WTC11 (cell line): ENCODE results near the gene ASTN2. TPM values are rescaled to one million over a fixed set of nuclear protein-coding genes. Genes with fewer than 3 reads are reported as not detected.

ENCODE experiments used
- ATAC-seq: fragments of 200-7000 bp; cut with Tn5 transposase; 2 replicates; pipeline ENCODE4 v1.10.0; 2021; ENCODE audit warnings: mild to moderate bottlenecking, moderate library complexity
- CTCF ChIA-PET: fragments of 300-600 bp; sonication (Branson Sonifier 250); formaldehyde crosslinking; loops from one replicate; lab custom pipeline; 2021; ENCODE audit warnings: antibody characterized with exemption; lab: Charles Lee
- POLR2A ChIA-PET: fragments of 350-600 bp; sonication (Branson Sonifier 250); formaldehyde crosslinking; loops from one replicate; lab custom pipeline; 2021; ENCODE audit warnings: antibody characterized with exemption; lab: Charles Lee
- DNase-seq: peaks from one replicate; pipeline ENCODE4 v3.0.0; 2021; ENCODE audit warnings: low spot score
- H3K27ac Mint-ChIP-seq: 2 replicates; pipeline ENCODE4 v1.8.0; 2021; ENCODE audit warnings: mixed read lengths
- H3K27me3 Mint-ChIP-seq: 2 replicates; pipeline ENCODE4 v1.8.0; 2021; ENCODE audit warnings: low read depth, mild to moderate bottlenecking, moderate library complexity, mixed read lengths
- H3K36me3 Mint-ChIP-seq: 2 replicates; pipeline ENCODE4 v1.8.0; 2021; ENCODE audit warnings: mixed read lengths
- H3K4me1 Mint-ChIP-seq: 2 replicates; pipeline ENCODE4 v1.8.0; 2022; ENCODE audit warnings: mixed read lengths
- H3K4me3 Mint-ChIP-seq: 2 replicates; pipeline ENCODE4 v1.8.0; 2021; ENCODE audit warnings: mild to moderate bottlenecking, moderate library complexity, mixed read lengths
- H3K9me3 Mint-ChIP-seq: 2 replicates; pipeline ENCODE4 v1.8.0; 2021; ENCODE audit warnings: mixed read lengths
- ATF6 ChIP-seq: sonication (generic); formaldehyde crosslinking; IDR thresholded peaks from 2 replicates; pipeline ENCODE4 v1.8.1; 2023; ENCODE audit warnings: mild to moderate bottlenecking, missing genetic modification reagents
- CDX4 ChIP-seq: fragments of 250-450 bp; sonication (Bioruptor Pico); IDR thresholded peaks from 2 replicates; pipeline ENCODE4 v1.9.0; 2021; ENCODE audit warnings: moderate library complexity, mild to moderate bottlenecking, inconsistent platforms, borderline replicate concordance
- CREB1 ChIP-seq: sonication (generic); formaldehyde crosslinking; IDR thresholded peaks from 2 replicates; pipeline ENCODE4 v1.8.0; 2023; ENCODE audit warnings: mild to moderate bottlenecking, missing genetic modification reagents
- ELF4 ChIP-seq: sonication (generic); formaldehyde crosslinking; IDR thresholded peaks from 2 replicates; pipeline ENCODE4 v1.8.1; 2022; ENCODE audit warnings: low read depth, mild to moderate bottlenecking, moderate library complexity, missing genetic modification reagents
- ERG ChIP-seq: fragments of 250-450 bp; sonication (Bioruptor Pico); IDR thresholded peaks from 2 replicates; pipeline ENCODE4 v1.8.0; 2021; ENCODE audit warnings: mild to moderate bottlenecking
- HMGA2 ChIP-seq: fragments of 250-450 bp; sonication (Bioruptor Pico); IDR thresholded peaks from 2 replicates; pipeline ENCODE4 v1.4.0; 2021; ENCODE audit warnings: mild to moderate bottlenecking, moderate library complexity
- HMGXB4 ChIP-seq: sonication (generic); formaldehyde crosslinking; IDR thresholded peaks from 2 replicates; pipeline ENCODE4 v1.8.1; 2023; ENCODE audit warnings: mild to moderate bottlenecking, moderate library complexity, missing genetic modification reagents
- JAZF1 ChIP-seq: fragments of 250-450 bp; sonication (Bioruptor Pico); IDR thresholded peaks from 2 replicates; pipeline ENCODE4 v1.9.0; 2021; ENCODE audit warnings: moderate library complexity, mild to moderate bottlenecking, inconsistent platforms
- JUN ChIP-seq: sonication (generic); formaldehyde crosslinking; IDR thresholded peaks from 2 replicates; pipeline ENCODE4 v1.8.0; 2023; ENCODE audit warnings: mild to moderate bottlenecking, missing genetic modification reagents
- NFATC4 ChIP-seq: fragments of 250-450 bp; sonication (Bioruptor Pico); IDR thresholded peaks from 2 replicates; pipeline ENCODE4 v1.9.0; 2021; ENCODE audit warnings: mild to moderate bottlenecking
- NFE2L1 ChIP-seq: sonication (generic); formaldehyde crosslinking; IDR thresholded peaks from 2 replicates; pipeline ENCODE4 v1.8.1; 2023; ENCODE audit warnings: missing genetic modification reagents
- NR3C1 ChIP-seq: sonication (generic); formaldehyde crosslinking; conservative IDR thresholded peaks from 2 replicates; pipeline ENCODE4 v1.8.1; 2023; ENCODE audit warnings: low read depth, mild to moderate bottlenecking, missing genetic modification reagents
- SMAD3 ChIP-seq: sonication (generic); formaldehyde crosslinking; IDR thresholded peaks from 2 replicates; pipeline ENCODE4 v1.8.0; 2022; ENCODE audit warnings: missing genetic modification reagents, mild to moderate bottlenecking, borderline replicate concordance
- TP53 ChIP-seq: sonication (generic); formaldehyde crosslinking; IDR thresholded peaks from 2 replicates; pipeline ENCODE4 v1.8.1; 2023; ENCODE audit warnings: mild to moderate bottlenecking, missing genetic modification reagents
- USF1 ChIP-seq: sonication (generic); formaldehyde crosslinking; IDR thresholded peaks from 2 replicates; pipeline ENCODE4 v1.8.0; 2022; ENCODE audit warnings: mild to moderate bottlenecking, missing genetic modification reagents
- ZNF219 ChIP-seq: sonication (generic); formaldehyde crosslinking; IDR thresholded peaks from 2 replicates; pipeline ENCODE4 v1.8.0; 2023; ENCODE audit warnings: missing genetic modification reagents, mild to moderate bottlenecking, borderline replicate concordance
- ZNF232 ChIP-seq: sonication (generic); formaldehyde crosslinking; IDR thresholded peaks from 2 replicates; pipeline ENCODE4 v1.8.0; 2022; ENCODE audit warnings: mild to moderate bottlenecking, missing genetic modification reagents
- ZNF263 ChIP-seq: sonication (generic); formaldehyde crosslinking; IDR thresholded peaks from 2 replicates; pipeline ENCODE4 v1.8.1; 2022; ENCODE audit warnings: low read depth, mild to moderate bottlenecking, moderate library complexity, missing genetic modification reagents
- ZNF423 ChIP-seq: fragments of 250-450 bp; sonication (Bioruptor Pico); IDR thresholded peaks from 2 replicates; pipeline ENCODE4 v2.1.2; 2022; ENCODE audit warnings: mild to moderate bottlenecking, moderate library complexity
- ZSCAN18 ChIP-seq: fragments of 250-450 bp; sonication (Bioruptor Pico); IDR thresholded peaks from 2 replicates; pipeline ENCODE4 v2.1.2; 2022; ENCODE audit warnings: mild to moderate bottlenecking, moderate library complexity
- total RNA-seq: library from RNA; stranded (reverse); gene quantifications from 3 replicates; pipeline ENCODE4 v1.2.3, GENCODE V29; 2021
- TF ChIP-seq, protein P1 (sequence below): sonication (generic); formaldehyde crosslinking; IDR thresholded peaks from 2 replicates; pipeline ENCODE4 v1.8.0; 2022; ENCODE audit warnings: missing genetic modification reagents
- TF ChIP-seq, protein P2 (sequence below): sonication (generic); formaldehyde crosslinking; IDR thresholded peaks from 2 replicates; pipeline ENCODE4 v1.8.1; 2023; ENCODE audit warnings: mild to moderate bottlenecking, missing genetic modification reagents, borderline replicate concordance

ASTN2 gene
- total RNA-seq, 1 experiment from 2014 or later: 16.2 TPM

DNA sequence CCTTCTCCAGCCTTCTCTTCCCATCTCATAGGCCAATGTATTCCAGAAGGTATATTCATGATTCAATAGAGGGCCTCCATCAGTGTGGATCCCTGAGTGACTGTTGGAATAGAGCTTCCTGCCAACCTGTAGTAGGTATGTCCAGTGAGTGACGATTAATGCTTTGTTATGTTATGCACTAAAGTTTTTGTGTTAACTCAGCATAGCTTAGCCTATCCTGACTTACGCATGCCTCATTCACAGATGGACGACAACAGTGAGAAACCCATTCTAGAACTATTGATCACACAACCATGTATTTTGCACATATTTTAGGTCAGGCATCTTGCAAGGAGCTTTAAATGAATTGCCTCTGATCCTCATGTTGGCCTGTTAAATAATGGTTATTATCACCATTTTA lies 953.2 kb downstream of the ASTN2 start:
- TF ChIP-seq ZNF263: no peak
- no peak for TF ChIP-seq ZNF219
- TF ChIP-seq NR3C1 (CRISPR knock-in tag): no peak
- no peak for TF ChIP-seq HMGA2 (CRISPR knock-in tag)
- no peak for TF ChIP-seq CDX4 (CRISPR knock-in tag)
- no peak for TF ChIP-seq ATF6
- TF ChIP-seq JAZF1 (CRISPR knock-in tag): no peak
- TF ChIP-seq NFE2L1 (CRISPR knock-in tag): no peak
- TF ChIP-seq ELF4 (CRISPR knock-in tag): no peak
- TF ChIP-seq TP53: no peak
- TF ChIP-seq JUN (CRISPR knock-in tag): no peak
- TF ChIP-seq ZNF232 (CRISPR knock-in tag): no peak
- TF ChIP-seq USF1: no peak
- no peak for TF ChIP-seq ZSCAN18
- no peak for TF ChIP-seq ZNF423 (CRISPR knock-in tag)
- TF ChIP-seq, protein P1, sequence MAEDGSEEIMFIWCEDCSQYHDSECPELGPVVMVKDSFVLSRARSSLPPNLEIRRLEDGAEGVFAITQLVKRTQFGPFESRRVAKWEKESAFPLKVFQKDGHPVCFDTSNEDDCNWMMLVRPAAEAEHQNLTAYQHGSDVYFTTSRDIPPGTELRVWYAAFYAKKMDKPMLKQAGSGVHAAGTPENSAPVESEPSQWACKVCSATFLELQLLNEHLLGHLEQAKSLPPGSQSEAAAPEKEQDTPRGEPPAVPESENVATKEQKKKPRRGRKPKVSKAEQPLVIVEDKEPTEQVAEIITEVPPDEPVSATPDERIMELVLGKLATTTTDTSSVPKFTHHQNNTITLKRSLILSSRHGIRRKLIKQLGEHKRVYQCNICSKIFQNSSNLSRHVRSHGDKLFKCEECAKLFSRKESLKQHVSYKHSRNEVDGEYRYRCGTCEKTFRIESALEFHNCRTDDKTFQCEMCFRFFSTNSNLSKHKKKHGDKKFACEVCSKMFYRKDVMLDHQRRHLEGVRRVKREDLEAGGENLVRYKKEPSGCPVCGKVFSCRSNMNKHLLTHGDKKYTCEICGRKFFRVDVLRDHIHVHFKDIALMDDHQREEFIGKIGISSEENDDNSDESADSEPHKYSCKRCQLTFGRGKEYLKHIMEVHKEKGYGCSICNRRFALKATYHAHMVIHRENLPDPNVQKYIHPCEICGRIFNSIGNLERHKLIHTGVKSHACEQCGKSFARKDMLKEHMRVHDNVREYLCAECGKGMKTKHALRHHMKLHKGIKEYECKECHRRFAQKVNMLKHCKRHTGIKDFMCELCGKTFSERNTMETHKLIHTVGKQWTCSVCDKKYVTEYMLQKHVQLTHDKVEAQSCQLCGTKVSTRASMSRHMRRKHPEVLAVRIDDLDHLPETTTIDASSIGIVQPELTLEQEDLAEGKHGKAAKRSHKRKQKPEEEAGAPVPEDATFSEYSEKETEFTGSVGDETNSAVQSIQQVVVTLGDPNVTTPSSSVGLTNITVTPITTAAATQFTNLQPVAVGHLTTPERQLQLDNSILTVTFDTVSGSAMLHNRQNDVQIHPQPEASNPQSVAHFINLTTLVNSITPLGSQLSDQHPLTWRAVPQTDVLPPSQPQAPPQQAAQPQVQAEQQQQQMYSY (CRISPR knock-in tag): no peak
- no peak overlapping the region for H3K27ac Mint-ChIP-seq
- ATAC-seq (no peak), DNase-seq (no peak)
- H3K36me3 Mint-ChIP-seq: peaks cover 7% of the 10 kb centered on the region
- peaks cover 15% of the 10 kb centered on the region for H3K9me3 Mint-ChIP-seq
- no peaks in the 10 kb centered on the region; the same call in 1 of the 2 replicates for H3K27me3 Mint-ChIP-seq
- POLR2A ChIA-PET: no interaction called here
- H3K4me1 Mint-ChIP-seq: peaks cover 14% of the 10 kb centered on the region
- H3K4me3 Mint-ChIP-seq: no peak overlapping the region
- CTCF ChIA-PET: no interaction called here

GRCh38 chr9:116460026-116460425 lies 954.8 kb downstream of the ASTN2 start:
- Mint-ChIP-seq H3K4me3 (no peak overlapping the region), H3K27ac (no peak overlapping the region), H3K9me3 (peaks cover 24% of the 10 kb centered on the region), H3K36me3 (peaks cover 16% of the 10 kb centered on the region), H3K27me3 (no peaks in the 10 kb centered on the region; the same call in 1 of the 2 replicates), H3K4me1 (peaks cover 8% of the 10 kb centered on the region)
- DNase-seq: no peak
- no peak for ATAC-seq
- ChIA-PET POLR2A (no interaction called here), CTCF (no interaction called here)
- TF ChIP-seq, protein P2, sequence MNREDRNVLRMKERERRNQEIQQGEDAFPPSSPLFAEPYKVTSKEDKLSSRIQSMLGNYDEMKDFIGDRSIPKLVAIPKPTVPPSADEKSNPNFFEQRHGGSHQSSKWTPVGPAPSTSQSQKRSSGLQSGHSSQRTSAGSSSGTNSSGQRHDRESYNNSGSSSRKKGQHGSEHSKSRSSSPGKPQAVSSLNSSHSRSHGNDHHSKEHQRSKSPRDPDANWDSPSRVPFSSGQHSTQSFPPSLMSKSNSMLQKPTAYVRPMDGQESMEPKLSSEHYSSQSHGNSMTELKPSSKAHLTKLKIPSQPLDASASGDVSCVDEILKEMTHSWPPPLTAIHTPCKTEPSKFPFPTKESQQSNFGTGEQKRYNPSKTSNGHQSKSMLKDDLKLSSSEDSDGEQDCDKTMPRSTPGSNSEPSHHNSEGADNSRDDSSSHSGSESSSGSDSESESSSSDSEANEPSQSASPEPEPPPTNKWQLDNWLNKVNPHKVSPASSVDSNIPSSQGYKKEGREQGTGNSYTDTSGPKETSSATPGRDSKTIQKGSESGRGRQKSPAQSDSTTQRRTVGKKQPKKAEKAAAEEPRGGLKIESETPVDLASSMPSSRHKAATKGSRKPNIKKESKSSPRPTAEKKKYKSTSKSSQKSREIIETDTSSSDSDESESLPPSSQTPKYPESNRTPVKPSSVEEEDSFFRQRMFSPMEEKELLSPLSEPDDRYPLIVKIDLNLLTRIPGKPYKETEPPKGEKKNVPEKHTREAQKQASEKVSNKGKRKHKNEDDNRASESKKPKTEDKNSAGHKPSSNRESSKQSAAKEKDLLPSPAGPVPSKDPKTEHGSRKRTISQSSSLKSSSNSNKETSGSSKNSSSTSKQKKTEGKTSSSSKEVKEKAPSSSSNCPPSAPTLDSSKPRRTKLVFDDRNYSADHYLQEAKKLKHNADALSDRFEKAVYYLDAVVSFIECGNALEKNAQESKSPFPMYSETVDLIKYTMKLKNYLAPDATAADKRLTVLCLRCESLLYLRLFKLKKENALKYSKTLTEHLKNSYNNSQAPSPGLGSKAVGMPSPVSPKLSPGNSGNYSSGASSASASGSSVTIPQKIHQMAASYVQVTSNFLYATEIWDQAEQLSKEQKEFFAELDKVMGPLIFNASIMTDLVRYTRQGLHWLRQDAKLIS (CRISPR knock-in tag): no peak
- TF ChIP-seq SMAD3 (CRISPR knock-in tag) (no peak), ZNF232 (CRISPR knock-in tag) (no peak), HMGXB4 (CRISPR knock-in tag) (no peak), NFATC4 (no peak), ERG (CRISPR knock-in tag) (no peak), CREB1 (CRISPR knock-in tag) (no peak)
